Endothelial cell (in vitro differentiated cells): Measurements from ENCODE around the gene TP53I13. TPM values are rescaled to one million over a fixed set of nuclear protein-coding genes. Genes with fewer than 3 reads are reported as not detected.

ENCODE experiments used
- DNase-seq: peaks from one replicate; pipeline ENCODE4 v3.0.0; 2021; ENCODE audit warnings: low spot score
- H3K27ac Mint-ChIP-seq: one replicate; pipeline ENCODE4 v1.8.0; 2021; ENCODE audit warnings: mixed read lengths, inconsistent platforms; ENCODE audit not compliant: unreplicated experiment
- H3K27me3 Mint-ChIP-seq: one replicate; pipeline ENCODE4 v1.8.0; 2021; ENCODE audit warnings: mild to moderate bottlenecking, moderate library complexity, mixed read lengths, inconsistent platforms; ENCODE audit not compliant: unreplicated experiment
- H3K36me3 Mint-ChIP-seq: one replicate; pipeline ENCODE4 v1.8.0; 2021; ENCODE audit warnings: mild to moderate bottlenecking, low read depth, mixed read lengths, inconsistent platforms; ENCODE audit not compliant: unreplicated experiment
- H3K4me1 Mint-ChIP-seq: one replicate; pipeline ENCODE4 v1.8.0; 2021; ENCODE audit warnings: mild to moderate bottlenecking, mixed read lengths, inconsistent platforms; ENCODE audit not compliant: unreplicated experiment
- H3K4me3 Mint-ChIP-seq: one replicate; pipeline ENCODE4 v1.8.0; 2021; ENCODE audit warnings: mild to moderate bottlenecking, mixed read lengths, inconsistent platforms; ENCODE audit not compliant: unreplicated experiment
- H3K9me3 Mint-ChIP-seq: one replicate; pipeline ENCODE4 v1.8.0; 2021; ENCODE audit warnings: mixed read lengths, inconsistent platforms; ENCODE audit not compliant: unreplicated experiment
- CTCF ChIP-seq: fragments of 200-600 bp; sonication (generic); IDR thresholded peaks from one replicate; pipeline ENCODE4 v1.5.0; 2021; ENCODE audit warnings: antibody characterized with exemption; ENCODE audit not compliant: unreplicated experiment
- total RNA-seq: library from RNA; stranded (reverse); fragmentation: NEBNext Ultra II Directional; extraction: Animal tissue kit (Norgen Biotek cat#: 25700); gene quantifications from one replicate; pipeline ENCODE4 v1.2.1, GENCODE V29; 2021; ENCODE audit not compliant: unreplicated experiment

TP53I13 gene
- total RNA-seq, 1 donor from 2014 or later: 15.7 TPM

- Mint-ChIP-seq H3K27me3 (peaks cover 12% of the 10 kb centered on the region), H3K36me3 (peaks cover 22% of the 10 kb centered on the region), H3K4me1 (peaks cover 3% of the 10 kb centered on the region), H3K9me3 (no peaks in the 10 kb centered on the region), H3K4me3 (peak overlapping the region; percentile 56), H3K27ac (no peak overlapping the region)
- no peak for DNase-seq
- TF ChIP-seq CTCF: no peak
Observed at GRCh38 chr17:29573558-29573869, 5.0 kb downstream of the TP53I13 start.

- Mint-ChIP-seq H3K27me3 (peaks cover 14% of the 10 kb centered on the region), H3K36me3 (peaks cover 28% of the 10 kb centered on the region), H3K4me3 (no peak overlapping the region), H3K4me1 (peaks cover 4% of the 10 kb centered on the region), H3K9me3 (no peaks in the 10 kb centered on the region), H3K27ac (no peak overlapping the region)
- no peak for DNase-seq
- TF ChIP-seq CTCF: no peak
Observed at GRCh38 chr17:29573871-29574731, 5.6 kb downstream of the TP53I13 start.

GRCh38 chr17:29574732-29575510 is 6.4 kb downstream of the TP53I13 start:
- H3K4me1 Mint-ChIP-seq: peaks cover 5% of the 10 kb centered on the region
- H3K4me3 Mint-ChIP-seq: peak overlapping the region; percentile 47
- no peaks in the 10 kb centered on the region for H3K9me3 Mint-ChIP-seq
- H3K36me3 Mint-ChIP-seq: peaks cover 36% of the 10 kb centered on the region
- DNase-seq: no peak
- no peak overlapping the region for H3K27ac Mint-ChIP-seq
- no peak for TF ChIP-seq CTCF
- H3K27me3 Mint-ChIP-seq: peaks cover 22% of the 10 kb centered on the region

- peaks cover 40% of the 10 kb centered on the region for H3K36me3 Mint-ChIP-seq
- TF ChIP-seq CTCF: no peak
Observed at GRCh38 chr17:29575511-29576213, 7.2 kb downstream of the TP53I13 start.

More at GRCh38 chr17:29575511-29576213, 7.2 kb downstream of the TP53I13 start:
- Mint-ChIP-seq H3K4me1 (peaks cover 5% of the 10 kb centered on the region), H3K27ac (no peak overlapping the region), H3K27me3 (peaks cover 20% of the 10 kb centered on the region), H3K4me3 (peak overlapping the region; percentile 47), H3K9me3 (no peaks in the 10 kb centered on the region)
- DNase-seq: no peak
